HepG2 (cell line): Measurements from ENCODE around the gene SLC50A1. TPM values are rescaled to one million over a fixed set of nuclear protein-coding genes. Genes with fewer than 3 reads are reported as not detected.

Experiments used
- ATAC-seq: fragments of 200-7000 bp; cut with Tn5 transposase; 3 replicates; pipeline ENCODE4 v1.9.1; 2020; ENCODE audit warnings: mild to moderate bottlenecking, moderate library complexity
- BruUV-seq: library from RNA; stranded (reverse); fragments of 400-500 nt; replicated peaks from 2 replicates; lab custom pipeline; 2021; lab: Mats Ljungman, UMichigan
- CTCF ChIA-PET: fragments of 300-600 bp; formaldehyde crosslinking; extraction: SDS; loops from one replicate; lab custom pipeline; 2021; ENCODE audit warnings: low total read pairs, inconsistent platforms, low intra/inter-chr PET ratio; lab: Yijun Ruan, JAX
- POLR2A ChIA-PET: fragments of 350-600 bp; sonication (Branson Sonifier 250); formaldehyde crosslinking; loops from one replicate; lab custom pipeline; 2020; ENCODE audit warnings: antibody characterized with exemption, inconsistent platforms; lab: Yijun Ruan, JAX
- DNase-seq: peaks from one replicate; pipeline ENCODE4 v3.0.0-alpha.2; 2015; ENCODE audit warnings: low spot score
- FAIRE-seq: peaks from 3 replicates; lab custom pipeline; 2011; peaks lifted over from hg19 to GRCh38; lab: Jason Lieb, UNC
- H2AFZ ChIP-seq: one replicate; pipeline ENCODE4 v1.6.1; 2011; ENCODE audit warnings: low read length, inconsistent platforms
- H3K27ac ChIP-seq: fragments of 300-600 bp; 3 replicates; pipeline ENCODE4 v1.8.0; 2011; ENCODE audit warnings: mixed run types, mild to moderate bottlenecking, mixed read lengths, low read length, inconsistent platforms; ENCODE audit not compliant: insufficient read depth; ENCODE audit errors: extremely low read length
- H3K27me3 ChIP-seq, 2 experiments: fragments of 200-600 bp in 1 of 2; 2 replicates in 1 of 2; 3 replicates in 1 of 2; pipeline versions ENCODE4 v1.6.0 to v1.8.0; 2011; ENCODE audit warnings: low read length in 2 of 2, mild to moderate bottlenecking in 2 of 2, moderate library complexity in 2 of 2, inconsistent platforms in 1 of 2; ENCODE audit not compliant: insufficient read depth in 2 of 2, control insufficient read depth in 1 of 2
- H3K36me3 ChIP-seq, 2 experiments: fragments of 200-600 bp in 1 of 2; replicated peaks in 1 of 2; 2 replicates in 1 of 2; 3 replicates in 1 of 2; pipeline versions ENCODE4 v1.5.1 to v1.8.0; 2011; ENCODE audit warnings: low read length in 2 of 2, inconsistent platforms in 1 of 2; ENCODE audit not compliant: insufficient read depth in 2 of 2, control insufficient read depth in 1 of 2
- H3K4me1 ChIP-seq: 2 replicates; pipeline ENCODE4 v1.5.1; 2012; ENCODE audit warnings: low read length, inconsistent platforms; ENCODE audit not compliant: insufficient read depth
- H3K4me2 ChIP-seq: 2 replicates; pipeline ENCODE4 v1.6.0; 2011; ENCODE audit warnings: low read depth, low read length, inconsistent platforms
- H3K4me3 ChIP-seq, 3 experiments: fragments of 200-600 bp in 1 of 3; sonication (generic), shearing (Covaris generic) in 1 of 3; replicated peaks in 1 of 3; 2 replicates each; pipeline ENCODE4 v1.5.1; 2011 to 2016; ENCODE audit warnings: low read length in 3 of 3, inconsistent platforms in 2 of 3, low read depth in 2 of 3, mild to moderate bottlenecking in 2 of 3, control low read depth in 1 of 3, mixed read lengths in 1 of 3; ENCODE audit not compliant: insufficient read depth in 1 of 3
- H3K79me2 ChIP-seq: one replicate; pipeline ENCODE4 v1.6.1; 2011; ENCODE audit warnings: low read length, inconsistent platforms; ENCODE audit not compliant: insufficient read depth
- H3K9ac ChIP-seq: 2 replicates; pipeline ENCODE4 v1.6.0; 2011; ENCODE audit warnings: mild to moderate bottlenecking, low read depth, low read length, inconsistent platforms; ENCODE audit not compliant: insufficient read depth
- H3K9me3 ChIP-seq: 2 replicates; pipeline ENCODE4 v1.5.1; 2012; ENCODE audit warnings: mild to moderate bottlenecking, low read length
- H4K20me1 ChIP-seq: 2 replicates; pipeline ENCODE4 v1.6.0; 2011; ENCODE audit warnings: inconsistent platforms, mild to moderate bottlenecking, low read length, moderate library complexity; ENCODE audit not compliant: insufficient read depth
- DNMT3B ChIP-seq: conservative IDR thresholded peaks from 2 replicates; pipeline ENCODE4 v1.6.1; 2016; ENCODE audit warnings: missing biosample characterization, control low read depth
- MED13 ChIP-seq: sonication (generic); formaldehyde crosslinking; IDR thresholded peaks from 2 replicates; pipeline ENCODE4 v1.5.0; 2020; ENCODE audit warnings: missing genetic modification reagents
- MTF2 ChIP-seq: sonication (generic); formaldehyde crosslinking; IDR thresholded peaks from 2 replicates; pipeline ENCODE4 v1.5.0; 2020; ENCODE audit warnings: missing genetic modification reagents, borderline replicate concordance
- MXD4 ChIP-seq: IDR thresholded peaks from 2 replicates; pipeline ENCODE4 v1.6.1; 2016; ENCODE audit warnings: mild to moderate bottlenecking, missing biosample characterization, missing genetic modification reagents
- ZNF251 ChIP-seq: sonication (generic); formaldehyde crosslinking; IDR thresholded peaks from 2 replicates; pipeline ENCODE4 v1.9.0; 2021; ENCODE audit warnings: mild to moderate bottlenecking, missing genetic modification reagents
- ZNF543 ChIP-seq: sonication (generic); formaldehyde crosslinking; IDR thresholded peaks from 2 replicates; pipeline ENCODE4 v1.4.0; 2020; ENCODE audit warnings: mild to moderate bottlenecking, missing genetic modification reagents
- WGBS: methylation state at CpG from one replicate; pipeline ENCODE4 v1.1.6; 2017; ENCODE audit warnings: low lambda C conversion rate; 5-methylcytosine and 5-hydroxymethylcytosine counted together
- in situ Hi-C: cut with HindIII; loops from 2 replicates; pipeline ENCODE4 v1.10.0; 2017; ENCODE audit warnings: low pct_unique_long_range_greater_than_20kb; ENCODE audit not compliant: extremely low pct_ligation_motif_present
- intact Hi-C: fragments of 100-400 bp; cut with micrococcal nuclease; formaldehyde crosslinking; loops from one replicate; pipeline ENCODE4 v1.10.0; 2022; ENCODE audit not compliant: unreplicated experiment
- polyA plus RNA-seq, 8 experiments: library from polyadenylated mRNA; depleted of rRNA in 3 of 8; stranded (reverse) in 7 of 8; unstranded in 1 of 8; fragments of >200 nt; fragmentation: Illumina TruSeq in 4 of 8; extraction: Trizol in 4 of 8; gene quantifications; 2 replicates each; pipeline versions ENCODE4 v1.2.1 to v1.2.3, GENCODE V29; 2011 to 2016; ENCODE audit warnings: low read depth in 4 of 8, missing spikeins in 1 of 8, mixed read lengths in 1 of 8; ENCODE audit not compliant: insufficient read depth in 1 of 8
- total RNA-seq, 5 experiments: library from RNA; depleted of rRNA; stranded (reverse); fragments of >200 nt; fragmentation: Illumina TruSeq; extraction: Trizol; gene quantifications; 2 replicates each; pipeline ENCODE4 v1.2.3, GENCODE V29; 2016; ENCODE audit warnings: low read depth in 1 of 5
- TF ChIP-seq, protein P1 (sequence below): sonication (generic); formaldehyde crosslinking; IDR thresholded peaks from 2 replicates; pipeline ENCODE4 v1.4.0; 2020; ENCODE audit warnings: missing genetic modification reagents, borderline replicate concordance
- TF ChIP-seq, protein P2 (sequence below): IDR thresholded peaks from 2 replicates; pipeline ENCODE4 v1.6.1; 2012; ENCODE audit warnings: inconsistent platforms
- TF ChIP-seq, protein P3 (sequence below): sonication (generic); formaldehyde crosslinking; conservative IDR thresholded peaks from 2 replicates; pipeline ENCODE4 v1.4.0; 2020; ENCODE audit warnings: missing genetic modification reagents
- TF ChIP-seq, protein P4 (sequence below): sonication (generic); formaldehyde crosslinking; IDR thresholded peaks from 2 replicates; pipeline ENCODE4 v1.5.0; 2020; ENCODE audit warnings: missing genetic modification reagents

The SLC50A1 gene
- total and polyA plus RNA-seq, 2 of the 13 experiments (the other 11 are each of a cell fraction or from before 2014, with no cell fraction given): 22.5 to 46.8 TPM

DNA sequence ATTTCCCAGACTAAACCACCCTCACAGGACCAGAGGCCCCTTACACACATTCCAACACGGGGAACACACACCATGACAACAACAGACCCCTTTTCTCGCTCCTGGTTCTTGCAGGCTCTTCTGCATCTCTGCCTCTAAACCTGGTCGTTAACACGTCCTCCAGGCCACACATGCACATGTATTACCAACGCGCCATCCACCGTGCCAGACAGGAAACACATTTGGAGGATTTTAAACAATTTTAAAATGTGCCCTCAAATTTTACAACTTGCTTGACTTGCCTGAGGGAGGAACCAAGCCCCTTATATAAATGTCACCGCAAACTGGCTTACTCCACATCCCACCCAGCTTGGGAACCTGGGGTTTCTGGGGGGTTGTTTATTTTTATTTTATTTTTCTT lies 24.8 kb upstream of the SLC50A1 start:
- ChIA-PET POLR2A (interaction anchor here (0.8 kb wide), 1 partner anchor 15 kb away, joined by 3 read pairs; no protein-coding TSS in a partner anchor), CTCF (no interaction called here)
- H3K9me3 ChIP-seq: no peaks in the 10 kb centered on the region
- intact Hi-C loops: loop anchor here (5.0 kb wide), 1 partner anchor 406 kb away; no protein-coding TSS in a partner anchor
- no peak overlapping the region for H3K27ac ChIP-seq
- H3K4me2 ChIP-seq: no peak overlapping the region
- no peak overlapping the region for H3K4me3 ChIP-seq
- in situ Hi-C loops: no loop called here
- no peak for ATAC-seq
- H4K20me1 ChIP-seq: no peaks in the 10 kb centered on the region
- no peak for DNase-seq
- 83% methylated on average over 8 of the region's 8 CpGs for WGBS
- no peaks in the 10 kb centered on the region for H3K36me3 ChIP-seq
- no peak for FAIRE-seq
- H2AFZ ChIP-seq: no peak overlapping the region
- no peak for TF ChIP-seq DNMT3B (CRISPR knock-in tag)
- TF ChIP-seq, protein P1, sequence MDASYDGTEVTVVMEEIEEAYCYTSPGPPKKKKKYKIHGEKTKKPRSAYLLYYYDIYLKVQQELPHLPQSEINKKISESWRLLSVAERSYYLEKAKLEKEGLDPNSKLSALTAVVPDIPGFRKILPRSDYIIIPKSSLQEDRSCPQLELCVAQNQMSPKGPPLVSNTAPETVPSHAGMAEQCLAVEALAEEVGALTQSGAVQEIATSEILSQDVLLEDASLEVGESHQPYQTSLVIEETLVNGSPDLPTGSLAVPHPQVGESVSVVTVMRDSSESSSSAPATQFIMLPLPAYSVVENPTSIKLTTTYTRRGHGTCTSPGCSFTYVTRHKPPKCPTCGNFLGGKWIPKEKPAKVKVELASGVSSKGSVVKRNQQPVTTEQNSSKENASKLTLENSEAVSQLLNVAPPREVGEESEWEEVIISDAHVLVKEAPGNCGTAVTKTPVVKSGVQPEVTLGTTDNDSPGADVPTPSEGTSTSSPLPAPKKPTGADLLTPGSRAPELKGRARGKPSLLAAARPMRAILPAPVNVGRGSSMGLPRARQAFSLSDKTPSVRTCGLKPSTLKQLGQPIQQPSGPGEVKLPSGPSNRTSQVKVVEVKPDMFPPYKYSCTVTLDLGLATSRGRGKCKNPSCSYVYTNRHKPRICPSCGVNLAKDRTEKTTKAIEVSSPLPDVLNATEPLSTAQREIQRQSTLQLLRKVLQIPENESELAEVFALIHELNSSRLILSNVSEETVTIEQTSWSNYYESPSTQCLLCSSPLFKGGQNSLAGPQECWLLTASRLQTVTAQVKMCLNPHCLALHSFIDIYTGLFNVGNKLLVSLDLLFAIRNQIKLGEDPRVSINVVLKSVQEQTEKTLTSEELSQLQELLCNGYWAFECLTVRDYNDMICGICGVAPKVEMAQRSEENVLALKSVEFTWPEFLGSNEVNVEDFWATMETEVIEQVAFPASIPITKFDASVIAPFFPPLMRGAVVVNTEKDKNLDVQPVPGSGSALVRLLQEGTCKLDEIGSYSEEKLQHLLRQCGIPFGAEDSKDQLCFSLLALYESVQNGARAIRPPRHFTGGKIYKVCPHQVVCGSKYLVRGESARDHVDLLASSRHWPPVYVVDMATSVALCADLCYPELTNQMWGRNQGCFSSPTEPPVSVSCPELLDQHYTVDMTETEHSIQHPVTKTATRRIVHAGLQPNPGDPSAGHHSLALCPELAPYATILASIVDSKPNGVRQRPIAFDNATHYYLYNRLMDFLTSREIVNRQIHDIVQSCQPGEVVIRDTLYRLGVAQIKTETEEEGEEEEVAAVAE: no peak
- no peak for TF ChIP-seq MXD4 (CRISPR knock-in tag)
- TF ChIP-seq ZNF251 (CRISPR knock-in tag): no peak
- no peak for TF ChIP-seq MED13 (CRISPR knock-in tag)
- no peak for TF ChIP-seq MTF2 (CRISPR knock-in tag)
- TF ChIP-seq, protein P2, sequence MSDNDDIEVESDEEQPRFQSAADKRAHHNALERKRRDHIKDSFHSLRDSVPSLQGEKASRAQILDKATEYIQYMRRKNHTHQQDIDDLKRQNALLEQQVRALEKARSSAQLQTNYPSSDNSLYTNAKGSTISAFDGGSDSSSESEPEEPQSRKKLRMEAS: no peak
- no peak for TF ChIP-seq ZNF543 (CRISPR knock-in tag)
- TF ChIP-seq, protein P3, sequence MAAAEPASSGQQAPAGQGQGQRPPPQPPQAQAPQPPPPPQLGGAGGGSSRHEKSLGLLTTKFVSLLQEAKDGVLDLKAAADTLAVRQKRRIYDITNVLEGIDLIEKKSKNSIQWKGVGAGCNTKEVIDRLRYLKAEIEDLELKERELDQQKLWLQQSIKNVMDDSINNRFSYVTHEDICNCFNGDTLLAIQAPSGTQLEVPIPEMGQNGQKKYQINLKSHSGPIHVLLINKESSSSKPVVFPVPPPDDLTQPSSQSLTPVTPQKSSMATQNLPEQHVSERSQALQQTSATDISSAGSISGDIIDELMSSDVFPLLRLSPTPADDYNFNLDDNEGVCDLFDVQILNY (CRISPR knock-in tag): no peak
- TF ChIP-seq, protein P4, sequence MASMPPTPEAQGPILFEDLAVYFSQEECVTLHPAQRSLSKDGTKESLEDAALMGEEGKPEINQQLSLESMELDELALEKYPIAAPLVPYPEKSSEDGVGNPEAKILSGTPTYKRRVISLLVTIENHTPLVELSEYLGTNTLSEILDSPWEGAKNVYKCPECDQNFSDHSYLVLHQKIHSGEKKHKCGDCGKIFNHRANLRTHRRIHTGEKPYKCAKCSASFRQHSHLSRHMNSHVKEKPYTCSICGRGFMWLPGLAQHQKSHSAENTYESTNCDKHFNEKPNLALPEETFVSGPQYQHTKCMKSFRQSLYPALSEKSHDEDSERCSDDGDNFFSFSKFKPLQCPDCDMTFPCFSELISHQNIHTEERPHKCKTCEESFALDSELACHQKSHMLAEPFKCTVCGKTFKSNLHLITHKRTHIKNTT (CRISPR knock-in tag): no peak
- peaks cover 49% of the 10 kb centered on the region for H3K4me1 ChIP-seq
- H3K9ac ChIP-seq: no peak overlapping the region
- no peaks in the 10 kb centered on the region for H3K27me3 ChIP-seq
- no TSS peak for BruUV-seq
- H3K79me2 ChIP-seq: no peaks in the 10 kb centered on the region
